Activated T-helper 2 cell treated with anti-CD3 and anti-CD28 coated beads, Interferon-gamma antibody, Interleukin-2, Interleukin-4, amounts not matched to agents 10 μg/mL and 5 μg/mL and 100 μg/mL, durations not matched to agents 14 hours and 24 hours and 36 hours (primary cell): Measurements from ENCODE around the gene HDAC3. TPM values are rescaled to one million over a fixed set of nuclear protein-coding genes. Genes with fewer than 3 reads are reported as not detected.

Experiments
- DNase-seq: peaks from one replicate; pipeline ENCODE4 v3.0.0; 2021; ENCODE audit warnings: low spot score
- H3K27ac Mint-ChIP-seq: one replicate; pipeline ENCODE4 v1.8.0; 2021; ENCODE audit warnings: mixed read lengths
- H3K27me3 Mint-ChIP-seq: one replicate; pipeline ENCODE4 v1.8.0; 2021; ENCODE audit warnings: low read depth, mixed read lengths
- H3K36me3 Mint-ChIP-seq: one replicate; pipeline ENCODE4 v1.8.0; 2021; ENCODE audit warnings: low read depth, mixed read lengths
- H3K4me1 Mint-ChIP-seq: one replicate; pipeline ENCODE4 v1.8.0; 2021; ENCODE audit warnings: low read depth, mixed read lengths
- H3K4me3 Mint-ChIP-seq: one replicate; pipeline ENCODE4 v1.8.0; 2021; ENCODE audit warnings: low read depth, mild to moderate bottlenecking, moderate library complexity, mixed read lengths
- H3K9me3 Mint-ChIP-seq: one replicate; pipeline ENCODE4 v1.8.0; 2021; ENCODE audit warnings: mixed read lengths
- intact Hi-C: fragments of 100-400 bp; cut with micrococcal nuclease; formaldehyde crosslinking; loops from one replicate; pipeline ENCODE4 v1.15.1; 2023
- total RNA-seq: library from RNA; stranded (reverse); gene quantifications from 2 replicates; pipeline ENCODE4 v1.2.3, GENCODE V29; 2022

Gene HDAC3
- total RNA-seq, 1 donor from 2014 or later: 92.4 TPM

DNA sequence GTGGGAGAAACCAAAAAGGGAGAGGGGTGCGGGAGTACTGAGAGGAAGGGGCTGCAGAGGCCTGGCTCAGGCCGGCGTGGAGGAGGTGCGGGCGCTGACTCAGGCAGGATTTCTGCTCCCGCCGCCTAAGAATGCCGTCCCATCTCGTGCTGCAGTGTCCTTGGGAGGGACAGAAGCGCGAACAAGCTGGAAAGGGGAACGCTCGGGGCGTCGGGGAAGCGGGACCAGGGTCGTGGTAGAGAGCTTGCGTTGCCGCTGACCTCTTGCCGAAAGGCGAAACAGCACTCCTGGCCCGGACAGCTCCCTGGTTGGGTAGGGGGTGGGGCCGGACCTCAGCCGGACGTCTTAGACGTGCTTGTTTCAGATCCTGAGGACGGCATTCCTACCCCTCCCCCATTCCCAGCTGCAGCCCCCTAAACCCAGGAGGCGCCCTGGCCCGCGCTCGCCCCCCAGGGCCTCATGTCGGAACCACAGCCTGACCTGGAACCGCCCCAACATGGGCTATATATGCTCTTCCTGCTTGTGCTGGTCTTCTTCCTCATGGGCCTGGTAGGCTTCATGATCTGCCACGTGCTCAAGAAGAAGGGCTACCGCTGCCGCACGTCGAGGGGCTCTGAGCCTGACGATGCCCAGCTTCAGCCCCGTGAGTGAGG, 1.2 kb upstream of the HDAC3 start:
- H3K27ac Mint-ChIP-seq: peak overlapping the region; percentile 81

DNA sequence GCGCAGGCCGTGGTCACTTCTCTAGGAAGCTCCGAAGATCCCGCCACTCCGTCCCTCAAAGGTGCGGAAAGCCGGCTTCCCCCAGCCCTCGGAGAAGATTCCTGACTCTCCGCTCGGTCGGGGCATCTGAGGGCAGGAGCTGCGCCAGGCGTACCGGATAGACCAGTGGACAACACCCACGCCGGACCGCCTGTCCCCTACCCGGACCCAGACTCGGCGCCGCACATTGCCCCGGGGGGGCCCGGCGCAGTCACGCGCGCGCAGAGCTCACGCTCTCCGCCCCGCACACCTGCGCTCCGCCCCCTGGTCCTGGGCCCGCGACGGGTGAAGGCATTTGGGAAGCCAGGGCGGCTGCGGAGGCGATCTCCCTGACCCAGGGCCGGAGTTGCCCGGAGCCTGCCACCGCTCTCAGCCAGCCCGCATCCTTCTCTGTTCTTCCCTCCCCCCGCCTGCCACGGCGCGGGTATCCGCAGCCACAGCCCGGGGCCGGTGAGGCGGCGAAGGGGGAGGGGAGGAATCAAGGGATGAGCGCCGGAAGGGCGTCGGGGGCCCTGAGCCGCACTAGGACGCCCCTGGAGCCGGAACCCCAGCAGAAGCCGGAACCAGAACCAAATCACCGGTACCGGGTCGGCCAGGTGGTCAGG, 596 bp upstream of the HDAC3 start:
- Mint-ChIP-seq H3K4me3 (peak overlapping the region; percentile 87), H3K36me3 (peaks cover 41% of the 10 kb centered on the region), H3K4me1 (peaks cover 43% of the 10 kb centered on the region), H3K27ac (peak overlapping the region; percentile 81), H3K27me3 (no peaks in the 10 kb centered on the region), H3K9me3 (no peaks in the 10 kb centered on the region)
- intact Hi-C loops: no loop called here
- peak; percentile 53 for DNase-seq

More for the DNA sequence above, 1.2 kb upstream of the HDAC3 start:
- peak; percentile 53 for DNase-seq
- Mint-ChIP-seq H3K4me1 (peaks cover 40% of the 10 kb centered on the region), H3K4me3 (peak overlapping the region; percentile 87), H3K9me3 (no peaks in the 10 kb centered on the region), H3K27me3 (no peaks in the 10 kb centered on the region), H3K36me3 (peaks cover 34% of the 10 kb centered on the region)
- intact Hi-C loops: no loop called here

DNA sequence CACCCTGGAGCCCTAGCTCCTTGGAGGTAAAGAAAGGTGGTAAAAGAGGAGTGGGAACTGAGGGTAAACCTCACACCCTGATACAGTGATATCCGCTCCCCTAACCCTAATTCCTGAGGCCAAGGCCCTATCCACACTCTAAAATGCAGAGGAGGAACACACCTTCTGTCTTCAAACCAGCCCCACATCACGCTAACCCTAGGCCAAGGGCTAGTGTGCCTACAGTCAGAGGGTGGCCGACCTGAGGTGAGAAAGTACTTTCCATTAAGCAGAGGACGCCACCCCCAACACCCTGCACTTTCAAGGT, 590 bp downstream of the HDAC3 start:
- Mint-ChIP-seq H3K9me3 (no peaks in the 10 kb centered on the region), H3K27me3 (no peaks in the 10 kb centered on the region), H3K36me3 (peaks cover 37% of the 10 kb centered on the region), H3K4me3 (peak overlapping the region; percentile 88), H3K4me1 (peaks cover 33% of the 10 kb centered on the region), H3K27ac (peak overlapping the region; percentile 67)
- no peak for DNase-seq
- intact Hi-C loops: loop anchor here (1.0 kb wide), 3 partner anchors 15 to 44 kb away; partner anchors contain the start of genes DIAPH1 and FCHSD1

DNA sequence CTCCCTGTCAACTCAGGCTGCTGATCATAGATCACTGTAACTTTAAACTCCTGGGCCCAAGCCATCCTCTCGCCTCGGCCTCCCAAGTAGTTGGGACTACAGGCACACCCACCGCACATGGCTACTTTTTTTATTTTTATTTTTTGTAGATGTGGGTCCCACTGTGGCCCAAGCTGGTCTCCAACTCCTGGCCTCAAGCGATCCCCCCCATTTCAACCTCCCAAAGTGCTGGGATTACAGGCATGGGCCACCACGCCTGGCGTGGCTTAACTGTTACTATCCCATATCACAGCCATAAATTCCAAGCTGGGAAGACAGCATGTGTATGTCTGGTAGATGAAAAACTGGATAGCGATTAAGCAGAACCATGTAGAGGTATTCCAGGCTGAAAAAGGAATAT, 1.0 kb downstream of the HDAC3 start:
- Mint-ChIP-seq H3K27ac (no peak overlapping the region), H3K36me3 (peaks cover 33% of the 10 kb centered on the region), H3K4me3 (peak overlapping the region; percentile 88), H3K9me3 (no peaks in the 10 kb centered on the region), H3K27me3 (no peaks in the 10 kb centered on the region), H3K4me1 (peaks cover 29% of the 10 kb centered on the region)
- no peak for DNase-seq
- intact Hi-C loops: loop anchor here (1.0 kb wide), 3 partner anchors 16 to 43 kb away; partner anchors contain the start of genes DIAPH1 and FCHSD1

DNA sequence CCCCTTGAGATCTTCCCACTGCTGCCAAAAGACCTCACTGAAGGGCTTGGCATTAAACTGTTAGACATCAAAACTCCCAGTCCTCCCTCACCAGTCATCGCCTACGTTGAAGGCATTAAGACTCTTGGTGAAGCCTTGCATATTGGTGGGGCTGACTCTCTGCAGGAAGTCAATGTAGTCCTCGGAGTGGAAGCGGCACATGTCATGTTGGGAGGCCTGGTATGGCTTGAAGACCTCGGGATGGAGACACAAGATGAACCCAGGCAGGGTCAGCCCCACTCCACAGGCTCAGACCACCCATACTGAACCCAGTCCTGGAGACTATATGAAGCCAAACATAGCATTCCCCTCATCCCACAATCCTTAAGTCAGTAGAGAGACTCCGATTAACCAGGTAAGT, 1.9 kb downstream of the HDAC3 start:
- no peak for DNase-seq
- intact Hi-C loops: no loop called here
- Mint-ChIP-seq H3K27me3 (no peaks in the 10 kb centered on the region), H3K36me3 (peaks cover 35% of the 10 kb centered on the region), H3K9me3 (no peaks in the 10 kb centered on the region), H3K4me1 (peaks cover 29% of the 10 kb centered on the region), H3K4me3 (peak overlapping the region; percentile 88), H3K27ac (peak overlapping the region; percentile 11)

DNA sequence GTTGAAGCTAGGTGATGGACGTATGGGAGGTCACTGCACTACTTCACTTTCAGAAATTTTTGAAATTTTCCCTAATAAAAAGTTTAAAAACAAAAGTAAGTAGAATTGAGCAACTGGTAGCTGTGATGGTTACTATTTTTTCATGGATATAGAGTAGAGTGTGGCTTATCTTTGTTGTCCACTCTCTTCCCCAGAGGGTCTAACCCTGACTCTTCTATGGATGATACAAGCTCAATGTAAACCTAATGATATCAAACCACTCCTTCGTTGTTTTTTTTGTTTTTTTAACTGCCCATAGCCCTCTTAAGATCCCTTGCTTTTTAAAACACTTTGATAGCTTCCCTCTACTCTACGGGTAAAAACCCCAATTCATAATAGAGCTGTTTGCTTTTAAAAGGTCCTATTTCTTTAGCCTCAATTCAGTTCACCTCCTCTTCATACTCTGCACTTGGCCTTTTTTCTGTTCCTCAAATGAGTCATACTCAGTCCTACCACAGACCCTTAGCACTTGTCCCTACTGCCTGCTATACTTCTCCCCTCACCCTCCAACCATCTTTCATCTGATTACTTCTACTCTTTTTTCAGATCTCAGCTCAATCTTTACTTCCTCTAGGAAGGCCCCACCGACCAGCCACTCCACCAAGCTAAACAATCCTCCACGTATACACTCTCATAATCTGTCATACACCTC, 2.6 kb downstream of the HDAC3 start:
- no peak for DNase-seq
- peak overlapping the region; percentile 43 for H3K4me3 Mint-ChIP-seq
- no peaks in the 10 kb centered on the region for H3K27me3 Mint-ChIP-seq
- intact Hi-C loops: no loop called here
- peaks cover 29% of the 10 kb centered on the region for H3K4me1 Mint-ChIP-seq
- peak overlapping the region; percentile 56 for H3K27ac Mint-ChIP-seq
- peaks cover 42% of the 10 kb centered on the region for H3K36me3 Mint-ChIP-seq
- no peaks in the 10 kb centered on the region for H3K9me3 Mint-ChIP-seq

DNA sequence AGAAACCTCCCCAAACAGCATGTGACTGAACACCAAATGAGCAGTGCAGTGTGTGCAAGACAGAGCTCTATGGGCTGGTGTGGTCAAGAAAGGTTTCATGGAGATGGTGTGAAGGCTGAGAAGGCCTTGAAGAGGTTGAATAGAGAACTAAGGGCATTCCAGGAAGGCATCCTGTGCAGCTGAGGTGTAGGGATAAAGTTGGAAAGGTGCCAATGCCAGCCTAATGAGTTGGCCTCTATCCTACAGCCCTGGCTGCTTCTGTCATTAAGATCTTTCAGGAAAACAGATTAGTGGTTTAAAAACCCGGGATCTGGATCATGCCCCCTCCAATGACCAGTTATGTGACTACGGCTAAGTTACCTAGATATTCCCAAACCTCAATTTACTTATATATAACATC, 4.0 kb downstream of the HDAC3 start:
- H3K4me1 Mint-ChIP-seq: peaks cover 29% of the 10 kb centered on the region

DNA sequence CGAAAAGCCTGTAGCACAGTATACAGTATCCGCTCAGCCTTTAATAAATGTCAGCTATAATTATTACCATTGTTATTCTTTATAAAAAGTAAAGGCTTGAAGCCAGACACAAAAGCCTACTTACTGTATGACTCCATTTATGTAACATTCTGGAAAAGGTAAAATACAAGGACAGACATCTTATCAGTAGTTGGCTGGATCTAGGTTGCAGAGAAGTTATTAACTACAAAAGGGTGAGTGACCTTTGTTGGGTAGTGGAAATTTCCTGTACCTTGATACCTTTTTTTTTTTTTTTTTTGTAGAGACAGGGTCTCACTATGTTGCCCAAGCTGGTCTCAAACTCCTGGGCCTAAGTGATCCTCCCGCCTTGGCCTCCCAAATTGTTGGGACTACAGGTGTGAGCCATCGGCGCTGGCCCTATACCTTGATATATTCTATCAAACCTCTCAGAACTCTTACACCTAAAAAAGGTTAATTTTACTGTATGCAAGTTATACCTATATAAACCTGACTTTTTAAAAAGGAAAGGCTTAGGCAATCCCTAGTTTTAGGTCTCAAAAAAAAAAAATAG, 6.0 kb downstream of the HDAC3 start:
- H3K4me3 Mint-ChIP-seq: no peak overlapping the region
- no peaks in the 10 kb centered on the region for H3K27me3 Mint-ChIP-seq
- H3K36me3 Mint-ChIP-seq: peaks cover 68% of the 10 kb centered on the region
- no peaks in the 10 kb centered on the region for H3K9me3 Mint-ChIP-seq
- peaks cover 25% of the 10 kb centered on the region for H3K4me1 Mint-ChIP-seq
- intact Hi-C loops: no loop called here
- no peak overlapping the region for H3K27ac Mint-ChIP-seq
- no peak for DNase-seq

More for the DNA sequence above, 4.0 kb downstream of the HDAC3 start:
- DNase-seq: no peak
- no peaks in the 10 kb centered on the region for H3K9me3 Mint-ChIP-seq
- no peak overlapping the region for H3K4me3 Mint-ChIP-seq
- intact Hi-C loops: no loop called here
- no peaks in the 10 kb centered on the region for H3K27me3 Mint-ChIP-seq
- H3K27ac Mint-ChIP-seq: no peak overlapping the region
- H3K36me3 Mint-ChIP-seq: peaks cover 56% of the 10 kb centered on the region

DNA sequence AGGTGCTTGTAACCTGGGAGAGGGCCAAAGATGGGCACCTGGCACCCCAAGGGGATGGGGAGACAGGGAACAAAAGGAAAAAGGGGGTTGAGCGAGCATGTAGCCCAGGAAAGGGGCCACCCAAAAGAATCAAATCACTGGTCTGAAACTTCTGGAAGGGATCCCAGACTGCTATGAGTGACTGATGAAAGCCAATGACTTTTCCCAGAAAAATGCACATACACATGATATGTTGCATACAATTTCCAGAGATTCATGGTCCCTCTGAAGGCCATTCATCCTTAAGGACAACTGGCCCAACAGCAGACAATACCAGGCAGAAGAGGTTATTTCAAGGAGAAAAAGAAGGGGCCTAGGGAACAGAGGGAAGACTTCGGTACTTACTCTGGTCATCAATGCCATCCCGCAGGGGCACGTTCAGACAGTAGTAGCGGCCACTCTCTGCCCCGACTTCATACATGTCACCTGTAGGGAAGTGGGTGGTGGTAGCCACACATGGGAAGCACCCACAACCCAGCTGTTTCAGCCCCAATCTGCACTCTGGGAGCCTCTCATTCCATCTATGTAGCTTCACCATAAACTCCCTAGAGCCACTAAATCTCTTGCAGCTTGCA, 8.4 kb downstream of the HDAC3 start:
- Mint-ChIP-seq H3K4me1 (peaks cover 11% of the 10 kb centered on the region), H3K4me3 (no peak overlapping the region), H3K27me3 (no peaks in the 10 kb centered on the region), H3K27ac (no peak overlapping the region), H3K9me3 (no peaks in the 10 kb centered on the region), H3K36me3 (peaks cover 75% of the 10 kb centered on the region)
- no peak for DNase-seq
- intact Hi-C loops: no loop called here

DNA sequence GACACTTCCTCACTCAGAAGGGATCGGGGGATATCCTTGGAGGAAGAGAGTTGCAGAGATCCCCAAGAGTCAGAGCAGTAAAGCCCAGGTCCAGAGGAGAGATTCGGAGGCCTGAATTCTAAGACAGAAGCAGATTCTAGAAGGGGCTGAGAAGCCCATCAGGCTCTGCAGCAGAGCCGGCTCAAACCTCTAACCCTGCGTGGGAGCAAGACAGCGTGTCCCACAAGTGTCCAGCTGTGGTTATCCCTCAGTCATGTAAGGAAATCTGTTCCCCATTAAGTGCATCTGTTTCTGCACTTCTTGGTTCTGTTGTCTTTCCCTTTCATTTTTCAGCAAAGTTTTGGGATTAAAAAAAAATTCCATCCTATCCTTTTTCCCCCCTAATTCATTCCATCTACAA, 13.0 kb downstream of the HDAC3 start:
- Mint-ChIP-seq H3K4me1 (peaks cover 26% of the 10 kb centered on the region), H3K9me3 (no peaks in the 10 kb centered on the region), H3K36me3 (peaks cover 72% of the 10 kb centered on the region), H3K27ac (peak overlapping the region; percentile 84), H3K27me3 (no peaks in the 10 kb centered on the region), H3K4me3 (peak overlapping the region; percentile 11)
- intact Hi-C loops: loop anchor here (1.0 kb wide), 1 partner anchor 31 kb away; no protein-coding TSS in a partner anchor
- DNase-seq: no peak

DNA sequence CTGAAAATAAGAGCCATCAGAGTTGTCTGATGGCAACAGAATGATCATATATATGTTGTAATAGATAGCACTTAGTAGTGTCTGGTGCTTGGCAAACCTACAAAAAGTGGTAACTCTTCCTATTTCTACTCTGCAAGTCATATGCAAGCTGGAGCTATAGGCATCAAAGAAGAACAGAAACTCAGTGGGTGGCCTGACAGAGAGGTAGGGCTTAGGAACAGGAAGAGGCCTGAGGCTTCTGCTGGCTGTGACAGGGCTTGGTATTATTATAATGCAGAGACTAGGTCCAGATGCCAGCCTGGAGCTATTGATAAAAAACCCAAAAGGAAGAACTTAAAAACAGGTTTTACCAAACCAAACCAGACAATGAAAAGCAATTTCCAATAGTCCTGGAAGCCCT, 13.5 kb downstream of the HDAC3 start:
- Mint-ChIP-seq H3K36me3 (peaks cover 70% of the 10 kb centered on the region), H3K27ac (peak overlapping the region; percentile 84), H3K9me3 (no peaks in the 10 kb centered on the region), H3K27me3 (no peaks in the 10 kb centered on the region), H3K4me1 (peaks cover 26% of the 10 kb centered on the region), H3K4me3 (peak overlapping the region; percentile 11)
- intact Hi-C loops: loop anchor here (1.0 kb wide), 1 partner anchor 31 kb away; no protein-coding TSS in a partner anchor
- DNase-seq: no peak

DNA sequence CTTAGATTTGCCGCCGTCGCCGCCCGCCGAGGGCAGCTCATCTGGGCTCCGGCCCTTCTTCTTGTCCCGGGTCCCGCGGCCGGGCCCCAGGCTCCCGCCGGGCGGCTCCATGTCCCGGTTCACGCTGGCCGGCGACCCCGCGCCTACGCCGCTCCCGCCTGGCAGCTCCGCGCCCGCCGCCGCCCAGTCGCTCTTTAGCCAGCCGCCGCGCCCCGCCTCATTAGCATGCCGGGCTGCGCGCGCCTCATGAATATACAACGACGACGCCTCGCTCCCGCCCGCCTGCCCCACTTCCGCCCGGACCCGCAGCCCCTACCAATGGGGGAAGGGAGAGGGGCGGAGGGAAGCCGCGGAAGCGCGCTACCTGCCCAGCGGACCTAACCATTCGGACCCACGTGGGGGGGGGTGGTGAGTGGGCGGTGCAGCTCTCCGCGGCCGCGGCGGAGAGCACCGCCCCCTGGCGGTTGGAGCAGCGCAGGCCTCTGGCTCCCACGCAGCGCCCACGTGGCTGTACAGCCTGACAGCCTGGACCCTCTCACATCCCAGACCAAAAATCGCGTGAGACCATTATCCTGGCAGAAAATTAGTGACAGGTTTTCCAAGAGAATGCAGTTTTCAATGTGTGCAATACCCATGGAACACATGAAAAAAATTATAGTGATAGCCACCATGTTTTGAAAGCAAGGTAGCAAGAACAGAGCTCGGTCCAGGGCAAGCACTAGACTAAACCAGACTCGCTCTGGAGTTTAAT, 17.7 kb downstream of the HDAC3 start, which contains the start of gene DIAPH1:
Gene DIAPH1 (minus strand): TSS at position 197 of the 751 bp plus-strand sequence. CDS start 86 bp downstream, at position 111.
- intact Hi-C loops: loop anchor here (1.0 to 5.0 kb wide), 4 partner anchors 14 to 37 kb away; partner anchors contain the start of genes HDAC3 and RELL2
- Mint-ChIP-seq H3K9me3 (no peaks in the 10 kb centered on the region), H3K4me1 (peaks cover 49% of the 10 kb centered on the region), H3K27me3 (no peaks in the 10 kb centered on the region), H3K27ac (peak within 1 kb of the TSS; percentile 98), H3K36me3 (peaks cover 72% of the 10 kb centered on the region), H3K4me3 (peak within 1 kb of the TSS; percentile 100)
- peak; percentile 95 for DNase-seq
